CD14-positive monocyte (primary cell): ENCODE measurements around the gene PRTFDC1. TPM values are rescaled to one million over a fixed set of nuclear protein-coding genes. Genes with fewer than 3 reads are reported as not detected.

Experiments
- DNase-seq, 3 donors: peaks; one replicate each; pipeline ENCODE4 v3.0.0-alpha.2; 2011 to 2022
- H2AFZ ChIP-seq: 2 replicates; pipeline ENCODE4 v1.6.0; 2012; ENCODE audit warnings: mild to moderate bottlenecking, low read depth, low read length, inconsistent platforms; ENCODE audit not compliant: insufficient read depth, poor library complexity, severe bottlenecking
- H3K27ac ChIP-seq, 2 donors: 1 replicate in 1 of 2; 2 replicates in 1 of 2; pipeline ENCODE4 v1.5.1; 2012 to 2013; ENCODE audit warnings: low read length in 2 of 2, control low read depth in 1 of 2, inconsistent platforms in 1 of 2, low read depth in 1 of 2, mild to moderate bottlenecking in 1 of 2
- H3K27me3 ChIP-seq, 2 donors: one replicate each; pipeline versions ENCODE4 v1.6.0 to v1.6.1; 2011 to 2013; ENCODE audit warnings: low read length in 2 of 2; ENCODE audit not compliant: control insufficient read depth in 2 of 2, insufficient read depth in 2 of 2
- H3K36me3 ChIP-seq, 2 donors: replicated peaks in 1 of 2; 1 replicate in 1 of 2; 2 replicates in 1 of 2; pipeline versions ENCODE4 v1.5.1 to v1.6.1; 2012 to 2013; ENCODE audit warnings: low read length in 2 of 2, control low read depth in 1 of 2, inconsistent platforms in 1 of 2, mild to moderate bottlenecking in 1 of 2; ENCODE audit not compliant: insufficient read depth in 2 of 2, control insufficient read depth in 1 of 2
- H3K4me1 ChIP-seq, 2 donors: 1 replicate in 1 of 2; 2 replicates in 1 of 2; pipeline versions ENCODE4 v1.5.1 to v1.6.1; 2012 to 2013; ENCODE audit warnings: low read length in 2 of 2, control low read depth in 1 of 2, inconsistent platforms in 1 of 2, mild to moderate bottlenecking in 1 of 2, moderate library complexity in 1 of 2; ENCODE audit not compliant: insufficient read depth in 2 of 2, control insufficient read depth in 1 of 2
- H3K4me2 ChIP-seq: replicated peaks from 2 replicates; pipeline ENCODE3; 2012; ENCODE audit warnings: low read length, moderate library complexity, mild to moderate bottlenecking; ENCODE audit not compliant: poor library complexity, severe bottlenecking; ENCODE audit errors: extremely low read depth
- H3K4me3 ChIP-seq, 3 experiments: fragments of 200-600 bp in 1 of 3; sonication (generic) in 1 of 3; replicated peaks in 1 of 3; 1 replicate in 2 of 3; 2 replicates in 1 of 3; pipeline ENCODE4 v1.5.1; 2011 to 2013; ENCODE audit warnings: low read length in 3 of 3, mild to moderate bottlenecking in 3 of 3, control low read depth in 2 of 3, low read depth in 2 of 3, inconsistent platforms in 1 of 3, moderate library complexity in 1 of 3
- H3K79me2 ChIP-seq: 2 replicates; pipeline ENCODE4 v1.6.0; 2012; ENCODE audit warnings: mild to moderate bottlenecking, control low read depth, inconsistent platforms, low read length, moderate library complexity; ENCODE audit not compliant: insufficient read depth
- H3K9ac ChIP-seq: 2 replicates; pipeline ENCODE4 v1.6.0; 2017; ENCODE audit warnings: low read length, mild to moderate bottlenecking; ENCODE audit not compliant: insufficient read depth, poor library complexity, severe bottlenecking
- H3K9me3 ChIP-seq, 2 donors: replicated peaks in 1 of 2; 1 replicate in 1 of 2; 2 replicates in 1 of 2; pipeline versions ENCODE4 v1.5.1 to v1.6.1; 2012 to 2013; ENCODE audit warnings: low read length in 2 of 2, control low read depth in 1 of 2; ENCODE audit not compliant: control insufficient read depth in 1 of 2, insufficient read depth in 1 of 2
- H4K20me1 ChIP-seq: 2 replicates; pipeline ENCODE4 v1.6.0; 2012; ENCODE audit warnings: mild to moderate bottlenecking, low read length, control low read depth, moderate library complexity; ENCODE audit not compliant: insufficient read depth
- H3K27ac Mint-ChIP-seq, 7 donors: one replicate each; pipeline ENCODE4 v1.8.0; 2020; ENCODE audit warnings: mild to moderate bottlenecking in 7 of 7, mixed read lengths in 7 of 7, moderate library complexity in 6 of 7, inconsistent platforms in 2 of 7
- H3K27me3 Mint-ChIP-seq, 3 donors: one replicate each; pipeline ENCODE4 v1.8.0; 2021 to 2022; ENCODE audit warnings: low read depth in 3 of 3, mild to moderate bottlenecking in 3 of 3, mixed read lengths in 3 of 3, moderate library complexity in 3 of 3, inconsistent platforms in 1 of 3
- H3K36me3 Mint-ChIP-seq, 2 donors: one replicate each; pipeline ENCODE4 v1.8.0; 2020; ENCODE audit warnings: mixed read lengths in 2 of 2, inconsistent platforms in 1 of 2, mild to moderate bottlenecking in 1 of 2
- H3K4me1 Mint-ChIP-seq: one replicate; pipeline ENCODE4 v1.8.0; 2020; ENCODE audit warnings: mild to moderate bottlenecking, mixed read lengths
- H3K4me3 Mint-ChIP-seq, 2 donors: one replicate each; pipeline ENCODE4 v1.8.0; 2020; ENCODE audit warnings: mild to moderate bottlenecking in 2 of 2, mixed read lengths in 2 of 2, moderate library complexity in 1 of 2
- H3K9me3 Mint-ChIP-seq, 7 donors: one replicate each; pipeline ENCODE4 v1.8.0; 2020 to 2022; ENCODE audit warnings: mixed read lengths in 7 of 7, mild to moderate bottlenecking in 6 of 7, moderate library complexity in 6 of 7, inconsistent platforms in 2 of 7
- WGBS: methylation state at CpG from one replicate; pipeline ENCODE4 v1.1.5; 2013; ENCODE audit warnings: missing lambda C conversion rate; ENCODE audit not compliant: insufficient coverage; 5-methylcytosine and 5-hydroxymethylcytosine counted together
- intact Hi-C, 2 donors: fragments of 100-400 bp; cut with micrococcal nuclease; formaldehyde crosslinking; loops; one replicate each; pipeline versions ENCODE4 v1.15.0 to v1.15.1; 2023
- polyA plus RNA-seq, 3 donors: library from polyadenylated mRNA; depleted of rRNA in 1 of 3; unstranded in 2 of 3; stranded (reverse) in 1 of 3; fragments of 300-500 nt in 2 of 3; fragments of >200 nt in 1 of 3; fragmentation: Illumina TruSeq in 2 of 3; gene quantifications; 1 replicate in 2 of 3; 2 replicates in 1 of 3; pipeline ENCODE4 v1.2.3, GENCODE V29; 2012 to 2021
- TF ChIP-seq, protein P1 (sequence below): fragments of 200-600 bp; IDR thresholded peaks from one replicate; pipeline ENCODE4 v1.8.0; 2022; ENCODE audit warnings: antibody characterized with exemption, mild to moderate bottlenecking

Gene PRTFDC1
- polyA plus RNA-seq, 3 donors, result not detected

DNA sequence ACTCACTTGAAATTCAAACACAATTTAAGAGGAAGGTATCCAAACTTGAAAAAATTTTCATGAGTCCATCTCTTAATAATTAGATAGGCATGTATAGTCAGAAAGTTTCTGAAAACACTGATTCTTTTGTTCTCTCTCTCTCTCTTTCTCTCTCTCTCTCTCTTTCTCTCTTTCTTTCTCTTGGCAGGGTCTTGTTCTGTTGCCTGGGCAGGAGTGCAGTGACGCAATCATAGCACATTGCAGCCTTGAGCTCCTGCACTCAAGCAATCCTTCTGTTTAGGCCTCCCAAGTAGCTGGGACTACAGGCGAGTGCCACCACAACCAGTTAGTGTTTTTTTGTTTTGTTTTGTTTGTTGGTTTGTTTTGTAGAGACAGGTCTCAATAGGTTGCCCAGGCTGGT is 59.3 kb downstream of the PRTFDC1 start:
- no peaks in the 10 kb centered on the region for H3K27me3 ChIP-seq
- H3K36me3 ChIP-seq, result no peaks in the 10 kb centered on the region
- peaks cover 0 to 5% of the 10 kb centered on the region in 2 donors for H3K4me1 ChIP-seq
- TF ChIP-seq, protein P1, sequence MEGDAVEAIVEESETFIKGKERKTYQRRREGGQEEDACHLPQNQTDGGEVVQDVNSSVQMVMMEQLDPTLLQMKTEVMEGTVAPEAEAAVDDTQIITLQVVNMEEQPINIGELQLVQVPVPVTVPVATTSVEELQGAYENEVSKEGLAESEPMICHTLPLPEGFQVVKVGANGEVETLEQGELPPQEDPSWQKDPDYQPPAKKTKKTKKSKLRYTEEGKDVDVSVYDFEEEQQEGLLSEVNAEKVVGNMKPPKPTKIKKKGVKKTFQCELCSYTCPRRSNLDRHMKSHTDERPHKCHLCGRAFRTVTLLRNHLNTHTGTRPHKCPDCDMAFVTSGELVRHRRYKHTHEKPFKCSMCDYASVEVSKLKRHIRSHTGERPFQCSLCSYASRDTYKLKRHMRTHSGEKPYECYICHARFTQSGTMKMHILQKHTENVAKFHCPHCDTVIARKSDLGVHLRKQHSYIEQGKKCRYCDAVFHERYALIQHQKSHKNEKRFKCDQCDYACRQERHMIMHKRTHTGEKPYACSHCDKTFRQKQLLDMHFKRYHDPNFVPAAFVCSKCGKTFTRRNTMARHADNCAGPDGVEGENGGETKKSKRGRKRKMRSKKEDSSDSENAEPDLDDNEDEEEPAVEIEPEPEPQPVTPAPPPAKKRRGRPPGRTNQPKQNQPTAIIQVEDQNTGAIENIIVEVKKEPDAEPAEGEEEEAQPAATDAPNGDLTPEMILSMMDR, result no peak
- no peak for DNase-seq
- H3K4me3 ChIP-seq, result no peak overlapping the region
- peaks cover 2 to 3% (median 3%) of the 10 kb centered on the region in 3 donors for H3K27me3 Mint-ChIP-seq
- no peak overlapping the region for H3K27ac ChIP-seq
- no peaks in the 10 kb centered on the region for H3K9me3 ChIP-seq
- no CpG with 5 or more reads among the region's 2 CpGs for WGBS
- no peaks in the 10 kb centered on the region for H3K79me2 ChIP-seq
- no peaks in the 10 kb centered on the region for H3K36me3 Mint-ChIP-seq
- H4K20me1 ChIP-seq, result no peaks in the 10 kb centered on the region
- H3K9me3 Mint-ChIP-seq, result peaks cover 0 to 3% (median 0%) of the 10 kb centered on the region in 7 donors
- H3K4me1 Mint-ChIP-seq, result peaks cover 6% of the 10 kb centered on the region
- H3K27ac Mint-ChIP-seq, result peak overlapping the region in 1 of 7 donors; percentile 11
- H2AFZ ChIP-seq, result no peak overlapping the region
- no peak overlapping the region for H3K9ac ChIP-seq
- intact Hi-C loops, result no loop called here
- no peak overlapping the region for H3K4me2 ChIP-seq
- H3K4me3 Mint-ChIP-seq, result no peak overlapping the region

DNA sequence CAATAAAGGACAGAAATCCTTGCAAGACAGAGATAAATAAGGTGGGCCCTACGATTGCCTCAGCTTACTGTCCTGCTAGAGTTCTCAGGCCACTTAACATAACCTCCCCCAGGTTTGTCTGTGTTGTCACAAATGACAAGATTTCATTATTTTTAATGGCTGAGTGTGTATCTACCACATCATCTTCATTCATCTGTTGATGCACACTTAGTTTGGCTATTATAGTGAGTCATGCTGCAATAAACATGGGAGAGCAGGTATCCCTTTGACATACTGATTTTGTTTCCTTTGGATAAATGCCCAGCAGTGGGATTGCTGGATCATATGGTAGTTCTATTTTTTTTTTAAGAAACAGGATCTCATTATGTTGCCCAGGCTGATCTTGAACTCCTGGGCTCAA is 60.6 kb downstream of the PRTFDC1 start:
- no CpG with 5 or more reads among the region's 1 CpG for WGBS
- H3K79me2 ChIP-seq, result no peaks in the 10 kb centered on the region
- no peak overlapping the region for H2AFZ ChIP-seq
- H3K27me3 Mint-ChIP-seq, result peaks cover 0 to 3% (median 2%) of the 10 kb centered on the region in 3 donors
- intact Hi-C loops, result no loop called here
- no peaks in the 10 kb centered on the region for H3K27me3 ChIP-seq
- H3K36me3 ChIP-seq, result no peaks in the 10 kb centered on the region
- H3K9me3 ChIP-seq, result peaks cover 0 to 5% of the 10 kb centered on the region in 2 donors
- H3K4me2 ChIP-seq, result no peak overlapping the region
- H3K9ac ChIP-seq, result no peak overlapping the region
- no peak overlapping the region for H3K4me3 ChIP-seq
- no peak for DNase-seq
- H3K4me1 ChIP-seq, result peaks cover 0 to 5% of the 10 kb centered on the region in 2 donors
- H3K27ac ChIP-seq, result no peak overlapping the region
- H3K4me1 Mint-ChIP-seq, result peaks cover 15% of the 10 kb centered on the region
- no peaks in the 10 kb centered on the region for H3K36me3 Mint-ChIP-seq
- TF ChIP-seq, protein P1, result no peak
- peaks cover 6 to 10% (median 7%) of the 10 kb centered on the region in 7 donors for H3K9me3 Mint-ChIP-seq
- no peaks in the 10 kb centered on the region for H4K20me1 ChIP-seq
- H3K27ac Mint-ChIP-seq, result no peak overlapping the region
- H3K4me3 Mint-ChIP-seq, result no peak overlapping the region
